K562 (cell line): Measurements from ENCODE around the gene NECTIN1. TPM values are rescaled to one million over a fixed set of nuclear protein-coding genes. Genes with fewer than 3 reads are reported as not detected.

Experiments
- ATAC-seq: fragments of 200-7000 bp; cut with Tn5 transposase; 3 replicates; pipeline ENCODE4 v1.9.1; 2020; ENCODE audit warnings: moderate library complexity
- BruUV-seq: library from RNA; stranded (reverse); fragments of 400-500 nt; replicated peaks from 2 replicates; lab custom pipeline; 2021; lab: Mats Ljungman, UMichigan
- CTCF ChIA-PET: fragments of 300-600 bp; formaldehyde crosslinking; extraction: SDS; loops from one replicate; lab custom pipeline; 2021; ENCODE audit warnings: low intra/inter-chr PET ratio; lab: Yijun Ruan, JAX
- POLR2A ChIA-PET: fragments of 300-600, 350-650 bp; sonication (Branson Sonifier 250); formaldehyde crosslinking; extraction: SDS; loops from one replicate; lab custom pipeline; 2021; ENCODE audit warnings: antibody characterized with exemption, inconsistent platforms; lab: Yijun Ruan, JAX
- DNase-seq, 4 experiments: peaks; one replicate each; pipeline versions ENCODE4 v3.0.0 to v3.0.0-alpha.2; 2011 to 2018; ENCODE audit warnings: low spot score in 3 of 4, mixed read lengths in 3 of 4; ENCODE audit errors: extremely low read depth in 1 of 4
- FAIRE-seq: peaks from 2 replicates; lab custom pipeline; 2011; peaks lifted over from hg19 to GRCh38; lab: Jason Lieb, UNC
- H2AFZ ChIP-seq: 2 replicates; pipeline ENCODE4 v1.6.0; 2011; ENCODE audit warnings: low read depth, low read length, control low read depth, inconsistent platforms
- H3K27ac ChIP-seq: fragments of 200-600 bp; 3 replicates; pipeline ENCODE4 v1.8.0; 2011; ENCODE audit warnings: low read depth, mild to moderate bottlenecking, control low read depth, inconsistent platforms, low read length, moderate library complexity, mixed read lengths; ENCODE audit errors: extremely low read depth
- H3K27me3 ChIP-seq, 2 experiments: fragments of 300-600 bp in 1 of 2; 2 replicates in 1 of 2; 3 replicates in 1 of 2; pipeline versions ENCODE4 v1.6.0 to v1.8.0; 2011; ENCODE audit warnings: inconsistent platforms in 2 of 2, low read length in 2 of 2, mild to moderate bottlenecking in 1 of 2, mixed read lengths in 1 of 2, moderate library complexity in 1 of 2; ENCODE audit not compliant: control insufficient read depth in 2 of 2, insufficient read depth in 2 of 2
- H3K36me3 ChIP-seq: fragments of 300-600 bp; 3 replicates; pipeline ENCODE4 v1.8.0; 2011; ENCODE audit warnings: mild to moderate bottlenecking, low read length, inconsistent platforms; ENCODE audit not compliant: control insufficient read depth, insufficient read depth
- H3K4me1 ChIP-seq, 2 experiments: fragments of 200-600 bp in 1 of 2; replicated peaks in 1 of 2; 2 replicates in 1 of 2; 3 replicates in 1 of 2; pipeline versions ENCODE4 v1.5.1 to v1.8.0; 2011; ENCODE audit warnings: inconsistent platforms in 2 of 2, low read length in 2 of 2, mild to moderate bottlenecking in 1 of 2, mixed read lengths in 1 of 2, moderate library complexity in 1 of 2; ENCODE audit not compliant: control insufficient read depth in 2 of 2, insufficient read depth in 2 of 2
- H3K4me2 ChIP-seq: 2 replicates; pipeline ENCODE4 v1.6.1; 2011; ENCODE audit warnings: low read length, control low read depth, inconsistent platforms, mixed read lengths; ENCODE audit not compliant: insufficient read depth
- H3K4me3 ChIP-seq: fragments of 200-600 bp; sonication (generic), shearing (Covaris generic); 2 replicates; pipeline ENCODE4 v1.5.1; 2016; ENCODE audit warnings: control low read depth, inconsistent platforms
- H3K79me2 ChIP-seq: fragments of 200-600 bp; 3 replicates; pipeline ENCODE4 v1.8.0; 2011; ENCODE audit warnings: low read length, inconsistent platforms; ENCODE audit not compliant: control insufficient read depth, insufficient read depth
- H3K9ac ChIP-seq, 2 experiments: 2 replicates each; pipeline versions ENCODE4 v1.6.0 to v1.6.1; 2011; ENCODE audit warnings: low read depth in 2 of 2, low read length in 2 of 2, control low read depth in 1 of 2, inconsistent platforms in 1 of 2, mild to moderate bottlenecking in 1 of 2, mixed read lengths in 1 of 2; ENCODE audit not compliant: insufficient read depth in 1 of 2
- H3K9me1 ChIP-seq: one replicate; pipeline ENCODE4 v1.6.0; 2011; ENCODE audit warnings: inconsistent platforms, mild to moderate bottlenecking, low read length, moderate library complexity; ENCODE audit not compliant: control insufficient read depth, insufficient read depth
- H3K9me3 ChIP-seq: replicated peaks from 2 replicates; pipeline ENCODE4 v1.5.1; 2011; ENCODE audit warnings: low read depth, low read length, inconsistent platforms; ENCODE audit not compliant: control insufficient read depth, insufficient read depth
- H4K20me1 ChIP-seq: replicated peaks from 2 replicates; pipeline ENCODE4 v1.6.1; 2011; ENCODE audit warnings: low read length, inconsistent platforms, mixed read lengths; ENCODE audit not compliant: control insufficient read depth, insufficient read depth
- BACH1 ChIP-seq: fragments of 200-800 bp; sonication (Bioruptor generic); IDR thresholded peaks from 2 replicates; pipeline ENCODE4 v1.6.1; 2016; ENCODE audit warnings: missing genetic modification characterization, missing compliant biosample characterization
- HNRNPLL ChIP-seq: fragments of 200-400 bp; formaldehyde crosslinking; IDR thresholded peaks from 2 replicates; pipeline ENCODE4 v1.6.1; 2017; ENCODE audit warnings: low read length, low read depth, mild to moderate bottlenecking; ENCODE audit not compliant: poor library complexity, severe bottlenecking
- PYGO2 ChIP-seq: fragments of 450-650 bp; IDR thresholded peaks from 2 replicates; pipeline ENCODE4 v1.6.1; 2016; ENCODE audit warnings: mild to moderate bottlenecking, missing genetic modification characterization, moderate library complexity, missing compliant biosample characterization
- TCFL5 ChIP-seq: fragments of 250-450 bp; sonication (Bioruptor Pico); conservative IDR thresholded peaks from 2 replicates; pipeline ENCODE4 v1.6.1; 2021; ENCODE audit warnings: mild to moderate bottlenecking, moderate library complexity, matching md5 sums
- XRCC3 ChIP-seq: fragments of 450-650 bp; IDR thresholded peaks from 2 replicates; pipeline ENCODE4 v1.6.1; 2017; ENCODE audit warnings: mild to moderate bottlenecking, moderate library complexity
- WGBS: fragments of 100-300 bp; shearing (Covaris generic); methylation state at CpG from one replicate; pipeline ENCODE4 v1.1.6; 2016; ENCODE audit warnings: low coverage, mixed read lengths; ENCODE audit not compliant: insufficient coverage; ENCODE audit errors: missing lambda C conversion rate; 5-methylcytosine and 5-hydroxymethylcytosine counted together
- in situ Hi-C: fragments of 300-500 bp; cut with MboI; formaldehyde crosslinking; loops from 4 replicates; pipeline ENCODE4 v1.15.0; 2018; ENCODE audit warnings: inconsistent platforms, mixed read lengths
- intact Hi-C: fragments of 100-400 bp; cut with micrococcal nuclease; formaldehyde crosslinking; loops from 2 replicates; pipeline ENCODE4 v1.14.2; 2022
- polyA plus RNA-seq, 8 experiments: library from polyadenylated mRNA; depleted of rRNA in 4 of 8; stranded (reverse) in 5 of 8; unstranded in 3 of 8; fragments of >200 nt; fragmentation: Nextera tagmentation in 2 of 8; fragmentation: Illumina TruSeq in 1 of 8; extraction: Ambion mirVana in 2 of 8; extraction: Trizol in 1 of 8; gene quantifications; 2 replicates each; pipeline versions ENCODE4 v1.2.1 to v1.2.3, GENCODE V29; 2011 to 2014; ENCODE audit warnings: inconsistent platforms in 1 of 8, missing spikeins in 1 of 8
- total RNA-seq, 7 experiments: library from RNA; depleted of rRNA in 6 of 7; stranded (reverse); fragments of >200 nt in 6 of 7; fragmentation: Illumina TruSeq in 2 of 7; extraction: Trizol in 2 of 7; gene quantifications; 2 replicates each; pipeline versions ENCODE4 v1.2.1 to v1.2.3, GENCODE V29; 2011 to 2021; ENCODE audit warnings: low replicate concordance in 1 of 7

The NECTIN1 gene
- total and polyA plus RNA-seq, 9 of the 15 experiments (the other 6 are each of a cell fraction or from before 2014, with no cell fraction given), result 0.09 to 0.53 (median 0.23) TPM; not detected in 2

DNA sequence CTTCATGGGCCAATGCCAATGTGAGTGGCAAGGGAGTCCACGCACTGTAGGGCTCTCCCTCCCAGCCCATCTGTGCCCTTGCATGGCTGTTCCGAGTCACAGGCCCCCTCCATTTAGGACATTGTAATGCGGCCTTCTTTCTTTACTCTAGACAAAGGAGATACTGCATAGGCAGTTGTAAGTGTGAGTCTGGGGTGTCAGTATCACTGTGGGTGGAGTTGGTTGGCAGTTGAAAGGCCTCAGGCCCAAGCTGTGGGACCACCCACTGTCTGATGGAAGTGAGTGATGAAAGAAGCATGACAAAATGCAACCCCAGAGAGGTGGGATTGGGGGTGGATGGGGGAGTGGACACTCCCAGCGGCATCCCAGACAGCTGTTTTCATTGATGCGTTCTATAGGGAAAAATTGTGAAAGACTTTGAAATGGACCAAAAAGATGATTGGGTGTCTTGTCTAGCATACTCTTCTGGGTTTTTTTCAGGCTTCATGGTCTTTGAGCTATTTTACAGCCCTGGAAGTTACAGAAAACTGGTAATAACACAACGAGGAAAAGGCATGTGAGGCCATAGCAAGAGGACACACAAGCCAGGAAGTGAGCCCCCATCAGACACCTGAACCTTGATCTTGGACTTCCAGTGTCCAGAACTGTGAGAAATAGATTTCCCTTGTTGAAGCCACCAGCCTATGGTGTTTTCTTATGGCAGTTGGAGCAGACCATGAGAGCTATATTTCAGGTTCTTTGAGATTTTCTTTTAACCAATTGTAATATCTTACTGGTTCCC is 114.6 kb downstream of the NECTIN1 start:
- ATAC-seq (no peak), DNase-seq (no peak), FAIRE-seq (no peak)
- ChIA-PET POLR2A (no interaction called here), CTCF (no interaction called here)
- H3K9me3 ChIP-seq, result no peaks in the 10 kb centered on the region
- H3K36me3 ChIP-seq, result no peaks in the 10 kb centered on the region
- peaks cover 0 to 8% of the 10 kb centered on the region in 2 experiments; a peak in 2 of 5 replicates for H3K4me1 ChIP-seq
- H2AFZ ChIP-seq, result no peak overlapping the region
- intact Hi-C loops, result no loop called here
- TF ChIP-seq TCFL5 (CRISPR knock-in tag) (no peak), BACH1 (no peak), PYGO2 (tag) (no peak), XRCC3 (no peak), HNRNPLL (no peak)
- H3K4me3 ChIP-seq, result no peak overlapping the region
- no peaks in the 10 kb centered on the region for H3K79me2 ChIP-seq
- H3K9me1 ChIP-seq, result no peaks in the 10 kb centered on the region
- no peak overlapping the region for H3K4me2 ChIP-seq
- BruUV-seq, result no TSS peak
- 14% methylated on average over 5 of the region's 6 CpGs for WGBS
- H4K20me1 ChIP-seq, result peaks cover 6% of the 10 kb centered on the region; the same call in 1 of the 2 replicates
- H3K27me3 ChIP-seq, result peaks cover 25 to 68% of the 10 kb centered on the region in 2 experiments; a peak in 4 of 5 replicates
- in situ Hi-C loops, result no loop called here
- H3K9ac ChIP-seq, result no peak overlapping the region
- H3K27ac ChIP-seq, result no peak overlapping the region
